HG03045 (cell line): ENCODE results near the gene MARF1.

Experiments
- ATAC-seq: cut with Tn5 transposase; IDR thresholded peaks from one replicate; pipeline ENCODE4 v1.9.1; 2021; ENCODE audit warnings: mild to moderate bottlenecking, moderate library complexity; ENCODE audit not compliant: unreplicated experiment

The MARF1 gene

GRCh38 chr16:15602285-15603044, 40.5 kb downstream of the MARF1 start:
- no peak for ATAC-seq

DNA sequence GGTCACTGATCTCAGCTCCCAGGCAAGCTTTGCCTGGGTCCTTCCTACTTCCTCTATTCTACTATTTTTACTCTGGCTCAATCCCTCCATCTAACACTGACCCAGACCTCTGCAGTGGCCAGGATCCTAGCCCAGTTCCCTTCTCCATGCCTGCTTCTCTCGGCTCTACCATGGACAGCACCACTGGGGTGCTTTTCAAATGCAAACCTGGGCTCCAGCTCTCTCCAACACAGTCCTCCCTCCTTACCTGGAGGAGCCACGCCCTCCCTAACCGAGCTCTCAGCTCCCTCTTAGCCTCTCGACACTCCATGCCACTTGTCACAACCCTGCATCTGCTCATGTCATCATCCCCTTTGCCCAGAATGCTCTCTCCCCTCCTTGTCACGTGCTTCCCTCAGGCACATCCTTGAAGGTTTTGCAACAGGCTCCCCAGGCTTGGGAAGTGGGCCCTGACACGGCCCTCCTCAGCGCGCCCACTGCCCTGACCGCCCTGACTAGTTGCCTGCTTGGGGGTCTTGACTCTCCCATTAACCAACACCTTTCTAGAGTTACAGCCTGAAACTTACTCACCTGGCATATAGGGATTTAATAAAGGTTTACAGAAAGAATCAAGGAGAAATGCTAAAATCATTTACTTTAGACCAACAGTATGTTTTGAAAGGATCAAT, 41.6 kb downstream of the MARF1 start:
- ATAC-seq: no peak

GRCh38 chr16:15599303-15600070, 43.5 kb downstream of the MARF1 start:
- no peak for ATAC-seq

- no peak for ATAC-seq
Observed at GRCh38 chr16:15598648-15599190, 44.2 kb downstream of the MARF1 start.

GRCh38 chr16:15597822-15598647, 44.9 kb downstream of the MARF1 start:
- ATAC-seq: no peak

DNA sequence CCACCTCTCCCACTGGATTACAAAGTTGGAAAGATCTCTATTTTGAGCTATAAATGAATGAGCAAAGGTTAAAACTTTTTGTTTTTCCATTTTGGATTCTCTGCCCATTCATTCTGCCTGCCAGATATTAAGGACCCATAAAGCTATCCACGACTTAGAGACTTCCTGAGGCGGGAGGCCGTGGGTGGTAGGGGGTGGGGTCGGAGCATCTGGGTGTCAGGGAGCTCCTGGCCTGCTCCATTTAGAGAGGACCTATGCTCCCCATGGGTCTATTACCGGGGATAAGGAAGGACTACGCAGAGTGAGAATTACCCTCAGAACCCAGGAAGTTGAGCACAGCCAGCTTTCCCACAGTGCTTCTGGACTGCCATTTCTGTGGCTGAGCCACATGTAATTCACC, 45.8 kb downstream of the MARF1 start:
- no peak for ATAC-seq

GRCh38 chr16:15594711-15595320, 48.1 kb downstream of the MARF1 start:
- ATAC-seq: no peak

- no peak for ATAC-seq
Observed at GRCh38 chr16:15593235-15593634, 49.7 kb downstream of the MARF1 start.

DNA sequence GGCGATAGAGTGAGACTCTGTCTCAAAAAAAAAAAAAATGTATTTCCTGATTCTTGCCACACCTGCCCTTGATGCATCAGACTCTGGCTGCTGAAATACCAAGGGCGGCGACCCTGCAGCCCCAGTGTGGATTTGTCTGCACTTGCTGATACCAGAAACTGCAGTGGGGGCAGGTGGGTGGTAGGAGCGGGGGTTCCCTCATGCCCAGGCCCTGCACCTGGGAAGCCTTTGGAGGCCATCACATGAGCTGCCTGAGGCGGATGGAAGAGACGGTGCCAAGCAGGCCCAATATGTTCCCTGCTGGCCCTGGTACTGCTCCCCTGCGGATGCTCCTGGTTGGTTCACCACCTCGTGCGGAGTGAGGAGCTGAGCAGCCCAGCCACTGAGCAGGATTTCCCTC, 50.6 kb downstream of the MARF1 start:
- ATAC-seq: no peak

- no peak for ATAC-seq
Observed at GRCh38 chr16:15587152-15587825, 55.7 kb downstream of the MARF1 start.

GRCh38 chr16:15586716-15587115, 56.2 kb downstream of the MARF1 start:
- no peak for ATAC-seq

GRCh38 chr16:15585956-15586355, 57.0 kb downstream of the MARF1 start:
- no peak for ATAC-seq

- no peak for ATAC-seq
Observed at GRCh38 chr16:15583526-15583925, 59.4 kb downstream of the MARF1 start.

DNA sequence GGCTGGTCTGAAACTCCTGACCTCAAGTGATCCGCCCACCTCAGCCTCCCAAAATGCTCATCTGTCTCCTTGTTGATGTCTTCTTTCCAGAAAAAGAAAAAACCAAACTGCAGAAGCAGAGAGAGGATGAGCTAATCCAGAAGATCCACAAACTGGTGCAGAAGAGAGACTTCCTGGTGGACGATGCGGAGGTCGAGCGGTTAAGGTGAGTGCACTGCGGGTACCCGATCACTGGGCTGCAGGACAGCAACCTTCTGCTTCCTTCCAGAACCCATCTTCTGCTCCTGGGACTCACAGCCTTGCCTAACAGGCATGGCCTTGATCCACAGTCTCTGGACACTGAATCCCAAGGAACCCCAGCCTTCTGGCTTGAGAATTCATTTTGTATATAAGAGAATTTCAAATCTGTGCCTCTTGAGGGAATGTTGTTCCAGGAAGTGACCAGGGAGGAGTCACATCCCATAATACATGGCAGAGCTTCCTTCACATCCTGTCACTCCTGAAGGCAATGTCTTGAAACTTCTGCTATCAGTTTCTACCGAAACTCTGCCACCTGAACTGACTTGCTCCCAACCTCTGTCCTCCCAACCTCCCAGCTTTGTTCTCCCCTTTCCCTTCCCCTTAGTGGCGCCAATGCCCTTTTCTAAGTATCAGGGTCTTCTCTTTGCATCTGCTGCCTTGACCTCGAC, 61.7 kb downstream of the MARF1 start:
- no peak for ATAC-seq

DNA sequence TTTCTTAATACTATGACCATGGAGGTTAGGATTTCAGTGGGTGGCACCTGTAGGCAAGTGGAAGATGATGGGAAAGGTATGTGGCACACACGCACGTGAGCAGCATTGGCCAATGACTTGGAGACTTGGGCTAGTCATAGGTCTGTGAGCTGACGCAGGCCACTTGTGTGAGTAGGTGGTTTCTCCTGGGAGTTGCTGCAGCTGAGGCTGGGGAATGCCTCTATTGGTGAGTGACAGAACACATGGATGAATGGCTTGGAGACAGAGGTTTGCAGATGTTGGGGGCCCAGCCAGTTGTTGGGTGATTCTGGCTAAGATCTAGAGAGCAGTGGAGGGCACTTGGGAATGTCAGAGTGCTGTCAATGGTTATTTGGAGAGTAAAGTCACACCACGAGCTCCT, 64.1 kb downstream of the MARF1 start:
- no peak for ATAC-seq

DNA sequence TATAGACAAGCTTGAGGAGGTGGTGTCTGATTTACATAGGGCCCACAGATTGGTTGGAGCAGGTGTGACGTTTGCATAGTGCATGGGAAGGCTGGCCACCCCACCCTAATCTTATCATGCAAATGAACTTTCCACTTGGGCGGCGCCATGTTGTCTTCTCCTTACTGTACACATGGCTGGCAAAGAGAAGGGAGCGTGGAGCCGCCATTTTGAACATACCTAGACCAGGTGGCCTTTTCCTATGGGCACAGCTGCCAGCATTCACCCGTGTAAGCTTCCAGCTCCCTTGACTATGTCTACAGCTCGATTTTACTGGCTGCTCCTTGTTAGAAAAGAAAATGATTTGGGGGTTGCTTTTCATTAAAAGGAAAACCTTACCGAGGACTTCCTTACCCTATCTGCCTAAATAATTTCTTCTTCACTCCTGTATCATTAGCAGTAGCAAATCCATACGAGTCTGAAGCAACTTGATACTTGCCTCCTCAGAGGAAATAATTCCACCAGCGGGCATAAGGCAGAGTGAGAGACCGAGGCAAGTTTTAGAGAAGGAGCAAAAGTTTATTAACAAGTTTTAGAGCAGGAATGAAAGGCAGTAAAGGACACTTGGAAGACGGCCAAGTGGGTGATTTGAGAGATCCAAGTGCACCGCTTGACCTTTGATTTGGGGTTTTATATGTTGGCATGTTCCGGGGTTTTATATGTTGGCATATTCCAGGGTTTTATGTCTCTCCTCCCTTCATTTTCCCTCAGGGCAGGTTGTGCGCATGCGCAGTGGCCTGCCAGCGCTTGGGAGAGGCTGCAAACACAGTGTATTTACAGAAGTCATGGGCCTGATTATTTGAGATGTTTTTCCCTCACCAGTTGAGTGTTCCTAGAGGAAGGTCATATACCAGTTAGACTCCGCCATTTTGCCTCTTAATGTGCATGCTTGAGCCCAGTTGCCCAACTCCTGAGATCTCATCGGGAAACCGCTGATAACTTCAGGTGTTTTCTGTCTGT, 65.7 kb downstream of the MARF1 start:
- no peak for ATAC-seq

GRCh38 chr16:15575293-15576049, 67.5 kb downstream of the MARF1 start:
- no peak for ATAC-seq
